HG02571 (cell line): Measurements from ENCODE around the gene CPEB1.
"Not testable (repeated sequence)": the region's sequence is repeated elsewhere in the genome, so short reads cannot be mapped to it uniquely, and the experiment has no call there.

ENCODE experiments used
- ATAC-seq: cut with Tn5 transposase; IDR thresholded peaks from one replicate; pipeline ENCODE4 v1.9.1; 2021; ENCODE audit warnings: mild to moderate bottlenecking, moderate library complexity; ENCODE audit not compliant: unreplicated experiment

The CPEB1 gene

DNA sequence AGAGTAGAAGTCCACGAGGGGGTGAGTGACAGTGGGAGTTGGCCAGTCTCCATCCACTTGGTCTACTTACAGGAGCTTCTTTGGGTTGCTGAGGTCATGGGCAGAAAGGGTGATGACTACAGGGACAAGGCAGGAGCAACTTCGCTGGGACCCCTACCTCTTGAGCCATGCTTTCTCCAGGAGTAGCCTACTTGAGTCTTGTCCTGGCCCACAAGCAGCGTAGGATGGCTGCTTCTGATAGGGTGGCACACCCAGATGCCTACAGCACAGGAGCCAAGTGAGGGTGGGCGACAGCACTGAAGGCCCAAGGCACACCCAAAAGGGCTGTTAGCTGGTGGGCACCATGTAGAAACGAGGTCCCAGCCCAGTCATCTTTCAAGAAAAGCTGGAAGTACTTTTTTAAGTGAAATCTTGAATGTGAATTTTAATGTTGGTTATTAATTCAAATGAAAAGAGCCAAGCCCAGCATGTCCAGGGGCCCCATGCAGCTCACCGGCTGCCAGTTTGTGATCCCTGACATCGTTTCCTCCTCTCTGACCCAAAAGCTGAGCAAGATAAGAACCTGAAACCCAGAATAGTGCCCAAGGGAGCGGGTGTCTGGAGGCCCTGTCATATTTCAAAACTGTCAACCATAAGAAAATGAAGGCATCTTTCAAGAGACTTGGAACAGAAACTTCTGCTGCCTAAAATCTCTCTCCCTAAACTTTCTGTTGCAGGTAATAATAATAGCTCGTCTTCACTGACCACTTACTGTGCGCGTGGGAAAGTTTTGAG lies 2.2 kb upstream of the CPEB1 start:
- ATAC-seq = no peak

DNA sequence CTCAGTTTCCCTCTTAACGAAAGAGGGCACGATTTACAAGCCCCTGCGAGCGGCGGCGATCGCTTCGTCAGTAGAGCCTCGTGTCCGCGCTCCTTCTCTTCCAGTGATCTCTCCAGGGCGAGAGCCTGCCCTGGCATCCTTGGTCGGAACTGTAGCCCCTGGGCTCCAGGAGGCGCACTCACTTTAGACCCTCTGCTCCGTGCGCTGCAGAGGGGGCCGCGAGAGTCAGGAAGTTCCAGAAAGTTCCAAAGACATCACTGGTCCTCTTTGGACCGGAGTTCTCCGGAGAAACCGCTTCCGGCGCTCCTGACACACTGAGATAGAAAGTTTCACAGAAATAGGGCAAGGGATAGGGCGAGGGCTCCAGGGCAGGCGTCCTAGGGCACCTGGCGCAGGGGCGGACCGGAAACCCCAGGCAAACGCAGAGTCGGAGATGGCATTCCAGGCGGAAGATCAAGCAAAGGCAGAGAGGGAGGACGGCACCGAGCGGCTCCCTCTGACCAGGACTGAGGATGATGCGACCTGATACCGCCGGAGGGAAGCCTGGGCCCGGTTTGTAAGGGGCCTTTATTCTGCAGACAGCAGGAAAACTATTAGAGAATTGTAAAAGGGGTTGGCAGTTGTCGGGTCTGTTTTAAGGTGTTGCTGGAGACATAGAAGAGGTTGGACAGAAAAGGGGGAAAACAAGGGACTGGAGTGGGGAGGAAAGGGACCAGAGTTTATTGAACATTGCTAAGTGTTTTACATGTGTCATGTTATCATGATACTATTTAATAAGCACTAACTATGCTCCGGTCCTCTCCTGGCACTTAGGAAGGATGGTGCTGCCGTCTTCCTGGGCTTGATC lies 1.3 kb upstream of the CPEB1 start:
- ATAC-seq = no peak

DNA sequence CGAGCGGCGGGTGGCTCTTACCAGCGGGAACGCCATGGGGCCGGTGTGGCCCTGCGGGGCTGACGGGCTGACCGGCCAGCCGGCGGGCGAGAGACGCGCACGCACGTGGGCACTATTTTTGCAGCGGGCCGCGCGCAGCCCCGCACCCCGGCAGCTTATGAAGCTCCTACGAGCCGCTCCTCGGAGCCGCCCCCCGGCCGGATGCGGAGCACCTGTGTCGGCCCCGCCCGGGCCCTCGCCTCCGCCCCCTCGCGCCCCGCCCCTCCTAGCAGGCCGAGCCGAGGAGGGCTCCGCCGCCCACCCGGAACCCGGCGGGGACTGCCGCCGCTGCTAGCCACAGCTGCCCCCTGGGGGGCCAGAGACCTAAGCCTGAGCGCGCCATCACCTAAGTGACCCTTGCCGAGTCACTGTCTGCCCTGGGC lies 683 bp upstream of the CPEB1 start:
- ATAC-seq = no peak

DNA sequence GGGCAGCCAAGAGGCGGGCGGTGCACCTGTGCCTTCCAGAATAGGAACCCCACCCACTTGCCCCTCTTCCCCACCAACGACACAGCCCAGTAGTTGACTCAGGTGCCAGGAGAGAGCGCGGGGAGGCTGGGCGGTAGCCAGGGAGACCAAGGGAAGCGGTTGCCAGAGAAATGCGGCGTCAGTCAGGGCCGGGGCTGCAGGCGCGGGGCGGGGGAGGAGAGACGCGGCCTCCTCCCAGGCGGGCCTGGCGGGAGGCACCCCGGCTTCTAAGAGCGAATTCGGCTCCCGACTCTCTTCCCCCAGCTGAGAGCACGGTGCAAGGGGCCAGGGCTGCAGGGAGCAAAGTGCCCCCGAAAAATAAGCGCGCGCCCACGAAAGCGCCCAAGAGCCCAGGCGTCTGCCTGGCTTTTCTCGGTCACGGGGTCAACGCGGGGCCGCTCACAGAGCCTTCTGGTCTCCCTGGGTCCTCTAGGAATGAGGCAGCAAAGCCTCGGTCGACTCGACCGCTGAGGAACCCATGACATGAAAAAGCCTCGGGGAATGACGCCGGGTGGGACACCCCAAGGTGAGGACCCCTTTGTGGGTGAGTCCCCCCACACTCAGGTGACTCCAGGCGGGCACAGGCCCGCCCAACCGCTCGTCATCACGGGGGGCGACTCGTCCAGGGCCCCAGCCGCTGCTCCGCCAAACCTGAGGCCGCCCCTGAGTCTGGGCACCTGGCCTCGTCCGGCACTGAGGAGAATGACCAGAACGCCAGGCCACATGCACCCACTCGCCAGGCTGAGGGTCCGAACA lies 716 bp downstream of the CPEB1 start:
- no peak for ATAC-seq

DNA sequence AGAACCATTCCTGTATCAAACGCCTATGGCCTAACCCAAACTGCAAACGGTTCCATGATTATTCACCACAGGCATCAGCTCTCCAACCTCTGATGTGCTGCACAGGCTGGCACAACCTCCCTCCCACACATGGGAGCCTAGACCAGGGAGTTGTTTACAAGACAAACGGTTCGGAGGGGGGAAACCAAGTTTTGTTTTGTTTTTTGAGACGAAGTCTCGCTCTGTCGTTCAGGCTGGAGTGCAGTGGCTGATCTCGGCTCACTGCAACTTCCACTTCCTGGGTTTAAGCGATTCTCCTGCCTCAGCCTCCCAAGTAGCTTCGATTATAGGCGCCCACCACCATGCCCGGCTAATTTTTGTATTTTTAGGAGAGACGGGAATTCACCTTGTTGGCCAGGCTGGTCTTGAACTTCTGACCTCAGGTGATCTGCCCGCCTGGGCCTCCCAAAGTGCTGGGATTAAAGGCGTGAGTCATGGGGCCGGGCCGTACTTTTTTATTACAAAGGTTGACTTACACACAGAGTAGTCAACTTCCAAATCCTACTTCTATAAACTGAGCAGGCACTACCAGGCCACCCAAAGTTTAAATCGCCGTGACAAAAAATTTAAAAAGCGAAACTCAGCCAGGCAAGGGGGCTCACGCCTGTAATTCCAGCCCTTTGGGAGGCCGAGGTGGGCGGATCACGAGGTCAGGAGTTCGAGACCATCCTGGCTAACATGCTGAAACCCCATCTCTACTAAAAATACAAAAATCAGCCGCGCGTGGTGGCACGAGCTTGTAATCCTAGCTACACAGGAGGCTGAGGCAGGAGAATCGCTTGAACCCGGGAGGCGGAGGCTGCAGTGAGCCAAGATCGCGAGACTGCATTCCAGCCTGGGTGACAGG lies 2.0 kb downstream of the CPEB1 start:
- not testable (repeated sequence) for ATAC-seq

DNA sequence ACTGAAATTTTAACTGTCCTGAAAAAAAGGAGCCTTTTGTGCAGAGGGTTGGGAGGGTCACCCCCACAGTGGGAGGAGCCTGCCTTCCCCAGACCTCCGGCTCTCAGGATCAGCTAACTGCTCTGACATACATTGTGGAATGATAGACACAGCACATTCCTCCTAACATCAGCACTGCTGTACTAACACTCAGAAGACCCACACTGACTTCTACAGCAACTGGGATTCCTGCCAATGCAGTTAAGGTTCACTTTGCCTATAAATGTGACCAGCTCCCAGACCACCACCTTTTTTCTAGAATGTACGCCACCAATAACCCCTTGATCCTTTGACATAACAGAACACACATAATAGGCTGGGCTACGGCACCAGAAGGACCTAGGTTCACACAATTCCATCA lies 3.2 kb downstream of the CPEB1 start:
- ATAC-seq = no peak

DNA sequence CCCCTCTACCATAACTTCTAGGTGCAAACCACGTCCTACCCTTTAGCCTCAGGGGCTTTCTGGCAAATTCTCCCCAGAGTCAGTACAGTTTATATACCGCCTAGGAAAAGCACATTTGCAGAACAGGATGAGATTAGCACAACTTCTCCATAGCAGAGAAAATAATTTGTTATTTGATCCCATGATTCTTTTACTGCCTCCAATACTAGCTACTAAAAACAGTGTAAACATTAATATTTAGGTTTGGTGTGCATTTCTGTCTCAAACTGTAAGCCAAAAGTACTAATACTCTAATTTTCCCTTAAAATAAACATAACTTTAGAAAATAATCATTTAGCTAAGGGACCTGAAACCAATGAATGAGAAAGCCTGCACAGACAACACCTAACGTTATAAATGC lies 4.5 kb downstream of the CPEB1 start:
- no peak for ATAC-seq

DNA sequence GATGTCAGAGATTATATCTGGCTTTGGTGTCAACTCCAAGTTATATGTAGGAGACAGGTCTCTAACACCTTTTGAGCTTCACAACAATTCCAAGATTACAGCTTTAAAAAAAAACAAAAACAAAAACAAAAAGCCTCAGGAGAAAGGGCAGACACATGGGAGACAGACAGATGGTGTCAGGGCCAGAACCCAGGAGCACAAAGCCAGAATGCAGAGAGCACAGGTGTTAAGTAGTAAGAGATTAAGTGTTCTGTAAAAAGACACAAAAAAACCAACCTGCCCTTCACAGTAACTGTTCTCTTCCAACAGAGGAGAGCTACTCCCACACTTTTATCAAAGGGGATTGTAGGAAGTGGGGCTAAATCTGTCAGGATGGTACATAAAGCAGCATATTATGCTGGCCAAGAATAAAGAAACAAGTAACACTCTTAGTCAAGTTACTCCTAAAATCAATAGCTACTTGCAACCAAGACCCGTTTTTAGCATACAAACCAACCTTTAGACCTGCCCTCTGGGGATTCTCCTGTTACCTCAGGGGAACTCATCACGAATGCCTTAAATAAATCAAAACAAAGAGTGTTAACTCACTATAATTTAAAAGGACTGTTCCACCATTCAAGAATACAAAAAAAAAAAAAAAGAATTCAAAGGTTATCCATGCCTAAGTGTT lies 5.9 kb downstream of the CPEB1 start:
- no peak for ATAC-seq

DNA sequence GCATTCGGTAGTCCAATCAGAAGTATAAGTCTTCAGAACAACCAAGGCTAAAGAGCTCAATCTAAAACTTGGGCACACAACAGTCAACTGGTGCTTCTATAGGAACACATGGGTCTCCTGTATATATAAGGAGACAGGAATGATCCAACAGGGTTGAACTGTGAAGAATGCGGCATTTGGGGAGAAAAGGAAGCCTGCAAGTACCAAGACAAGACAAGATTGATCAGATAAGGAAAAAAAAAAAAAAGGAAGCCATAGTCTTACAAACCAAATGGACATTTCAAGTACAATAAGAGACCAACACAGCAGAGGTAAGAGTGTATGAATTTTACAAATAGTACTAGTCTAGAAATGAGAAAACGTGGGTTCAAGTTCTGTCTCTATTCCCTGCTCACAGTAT lies 6.5 kb downstream of the CPEB1 start:
- ATAC-seq = no peak

DNA sequence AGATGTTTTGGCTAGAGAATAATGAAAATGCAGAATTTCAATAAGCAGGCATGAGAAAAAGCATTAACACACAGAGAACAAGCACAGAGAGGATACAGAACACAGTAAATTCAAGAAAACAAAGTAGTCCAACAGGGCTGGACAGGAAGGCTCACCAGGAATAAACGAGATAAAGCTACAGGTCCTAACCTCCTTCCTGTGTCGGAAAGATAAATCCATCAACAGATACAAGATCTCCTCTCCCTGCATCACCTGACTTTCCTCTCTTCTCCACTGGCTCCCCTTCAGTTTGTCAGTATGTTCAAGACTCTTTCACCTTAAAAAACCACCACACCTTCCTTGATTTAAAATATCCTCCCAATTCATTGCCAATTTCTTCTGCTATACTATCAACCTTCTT lies 11.4 kb downstream of the CPEB1 start:
- ATAC-seq = no peak

DNA sequence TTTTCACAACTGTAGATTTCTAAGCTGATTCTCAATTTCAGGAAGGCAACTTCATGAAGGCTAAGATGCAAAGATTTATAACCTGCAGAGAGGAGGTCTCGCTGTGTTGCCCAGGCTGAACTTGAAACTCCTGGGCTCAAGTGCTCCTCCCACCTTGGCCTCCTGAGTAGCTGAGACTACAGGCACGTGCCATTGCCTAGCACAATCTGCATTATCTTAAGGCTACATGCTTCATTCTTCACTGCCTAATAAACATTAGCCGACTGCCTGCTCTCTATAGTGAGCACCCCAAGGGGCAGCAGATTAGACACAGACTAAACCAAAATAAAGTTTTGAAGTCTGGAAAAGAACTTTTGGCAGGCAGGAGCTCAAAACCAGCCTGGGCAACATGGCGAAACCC lies 17.1 kb downstream of the CPEB1 start:
- ATAC-seq = no peak

DNA sequence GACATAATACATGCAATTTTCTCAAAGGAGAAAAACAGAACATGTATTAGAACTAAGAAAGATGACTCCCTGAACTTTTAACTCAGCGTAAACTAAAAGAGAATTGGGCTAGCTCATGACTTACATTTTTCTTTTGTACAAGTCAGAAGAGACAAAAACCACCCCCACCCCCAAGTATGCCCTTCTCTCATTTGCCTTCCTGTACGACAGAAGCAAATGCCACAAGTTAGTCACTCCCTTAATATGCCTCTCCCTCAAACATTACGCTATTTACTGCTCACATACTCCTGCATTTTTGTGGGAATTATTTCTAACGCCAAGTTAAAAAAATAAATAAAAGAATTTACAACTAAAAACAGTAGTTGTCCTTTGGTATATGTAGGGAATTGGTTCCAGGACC lies 22.0 kb downstream of the CPEB1 start:
- no peak for ATAC-seq

DNA sequence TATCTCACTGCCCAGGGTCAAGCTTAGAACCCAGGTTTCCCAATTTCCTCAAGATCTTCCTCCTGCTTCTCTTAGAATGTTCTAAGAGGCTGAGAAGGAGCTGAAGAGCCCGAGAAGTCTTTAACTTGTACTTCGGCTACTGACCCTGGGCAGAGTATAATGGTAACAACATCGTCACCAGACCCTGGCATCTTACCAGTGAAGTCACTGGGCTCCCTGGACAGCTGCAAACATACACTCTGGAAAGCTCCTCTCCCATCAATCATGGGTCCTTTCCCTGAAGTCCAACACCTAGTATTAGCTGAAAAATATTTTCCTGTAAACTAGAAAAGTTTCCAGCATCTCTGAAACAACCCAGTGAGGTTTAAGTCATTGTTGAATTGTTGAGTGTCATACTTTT lies 22.7 kb downstream of the CPEB1 start:
- ATAC-seq = no peak

DNA sequence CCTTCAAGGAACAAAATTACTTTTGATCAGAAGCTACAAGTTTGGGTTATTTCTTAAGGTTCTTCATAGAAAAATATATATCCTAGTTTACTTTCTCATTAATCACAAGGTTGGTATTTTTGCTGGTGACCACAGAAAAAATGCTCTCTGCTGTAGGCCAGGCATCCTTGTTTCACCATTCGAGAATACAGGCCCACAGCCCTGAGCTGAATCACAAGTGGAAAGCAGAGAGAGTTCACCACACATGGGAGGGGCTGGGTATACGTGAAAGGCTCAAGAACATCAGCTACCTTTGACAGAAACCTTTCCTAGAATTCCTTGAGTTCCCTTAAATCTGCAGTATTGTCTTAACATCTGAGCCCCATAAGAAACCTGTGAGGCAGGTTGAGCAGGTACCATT lies 23.2 kb downstream of the CPEB1 start:
- ATAC-seq = no peak

DNA sequence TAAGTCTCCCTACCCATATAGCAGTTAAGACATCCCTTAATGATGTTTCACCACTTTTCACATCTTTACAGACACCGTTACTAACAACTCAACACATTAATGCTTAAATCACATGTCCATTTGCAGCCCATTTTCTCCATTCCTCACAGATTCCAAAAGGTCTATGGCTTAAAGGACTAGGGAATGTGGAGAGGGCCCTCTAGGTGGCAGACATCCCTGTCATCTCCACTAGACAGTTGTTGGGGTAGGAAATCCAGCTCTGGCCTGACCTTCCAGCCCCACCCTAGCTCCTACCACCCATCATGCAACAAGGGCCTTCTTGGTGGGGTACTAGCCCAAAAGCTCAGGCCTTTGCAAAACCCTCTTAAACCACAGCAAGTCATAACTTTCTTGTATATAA lies 25.2 kb downstream of the CPEB1 start:
- ATAC-seq = no peak

DNA sequence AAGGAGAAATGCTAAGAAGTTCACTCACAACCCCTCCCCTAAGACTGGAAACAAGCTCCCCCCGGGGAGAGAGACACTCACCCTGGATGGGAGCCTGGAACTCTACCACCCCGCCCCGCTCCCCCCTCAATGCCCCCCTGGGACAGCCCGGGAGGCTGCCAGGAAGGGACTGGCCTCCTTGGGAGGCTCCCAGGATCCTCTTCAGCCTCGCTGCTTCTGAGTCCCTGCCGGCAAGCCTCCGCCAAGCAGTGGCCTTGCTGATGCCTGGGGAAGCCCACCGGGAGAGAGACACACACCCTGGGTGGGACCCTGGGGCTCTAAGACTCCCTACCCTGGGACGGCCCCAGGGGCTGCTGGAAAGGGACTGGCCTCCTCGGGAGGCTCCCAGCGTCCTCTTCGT lies 33.4 kb downstream of the CPEB1 start:
- no peak for ATAC-seq

DNA sequence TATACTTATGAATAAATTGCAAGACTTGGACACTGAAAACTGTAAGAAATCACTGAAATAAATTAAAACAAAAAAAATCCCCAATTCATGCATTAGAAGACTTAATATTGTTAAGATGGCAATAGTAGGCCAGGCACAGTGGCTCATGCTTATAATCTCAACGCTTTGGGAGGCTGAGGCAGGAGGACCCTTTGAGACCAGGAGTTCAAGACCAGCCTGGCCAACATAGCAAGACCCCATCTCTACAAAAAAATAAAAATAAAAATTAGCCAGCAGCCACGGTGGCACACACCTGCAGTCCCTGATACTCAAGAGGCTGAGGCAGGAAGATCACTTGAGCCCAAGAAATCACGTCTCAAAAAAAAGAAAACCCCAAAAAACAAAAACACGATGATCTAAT lies 35.8 kb downstream of the CPEB1 start:
- no peak for ATAC-seq

DNA sequence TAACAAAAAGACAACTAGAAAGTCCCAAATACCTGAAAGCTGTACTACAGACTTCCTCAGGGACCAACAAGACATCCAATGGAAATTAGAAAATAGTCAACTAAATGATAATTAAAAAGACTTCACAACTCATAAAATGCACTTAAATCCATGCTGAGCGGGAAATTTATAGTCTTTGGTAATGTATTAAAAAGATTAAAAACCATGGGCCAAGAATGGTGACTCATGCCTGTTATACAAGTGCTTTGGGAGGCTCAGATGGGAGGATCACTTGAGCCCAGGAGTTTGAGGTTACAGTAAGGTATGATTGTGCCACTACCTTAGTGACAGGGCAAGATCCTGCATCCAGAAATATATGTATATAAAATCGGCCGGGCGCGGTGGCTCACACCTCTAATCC lies 45.0 kb downstream of the CPEB1 start:
- no peak for ATAC-seq

DNA sequence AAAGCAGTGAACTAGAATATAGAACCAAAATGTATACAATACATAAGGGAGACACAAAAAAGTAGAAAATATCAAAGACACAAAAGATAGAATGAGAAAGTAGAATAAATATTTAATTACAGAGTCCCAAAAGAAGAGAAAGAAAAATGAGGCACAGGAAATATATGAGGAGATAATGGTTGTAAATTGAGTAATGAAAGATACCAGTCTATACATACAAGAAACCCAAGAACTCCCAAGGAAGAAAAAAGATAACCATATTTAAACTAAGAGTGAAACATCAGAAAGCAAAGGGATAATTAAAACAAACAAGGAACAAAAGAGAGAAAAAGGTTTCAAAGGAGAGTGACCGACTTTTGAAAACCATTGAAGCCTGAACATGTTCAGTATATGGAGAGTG lies 47.3 kb downstream of the CPEB1 start:
- no peak for ATAC-seq

DNA sequence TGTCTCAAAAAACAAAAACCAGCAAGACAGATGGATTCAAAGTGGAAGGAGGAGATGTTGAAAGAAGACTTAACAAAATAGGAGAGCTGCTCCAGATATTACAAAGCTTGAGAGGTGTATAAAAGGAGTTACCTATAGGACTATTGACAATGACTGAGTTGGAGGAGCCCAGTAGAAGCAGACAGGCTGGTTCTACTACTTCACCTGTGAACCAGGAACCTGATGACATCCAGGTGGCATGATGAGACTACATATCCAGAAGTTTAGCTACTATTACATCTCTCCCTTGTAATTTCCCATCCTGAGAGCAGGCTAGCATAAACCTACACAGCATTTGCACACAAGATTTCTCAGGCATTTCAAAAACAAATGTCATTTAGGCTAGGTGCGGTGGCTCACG lies 49.3 kb downstream of the CPEB1 start:
- no peak for ATAC-seq
